Chondrocyte (in vitro differentiated cells): ENCODE data around the gene ACOX2. TPM values are rescaled to one million over a fixed set of nuclear protein-coding genes. Genes with fewer than 3 reads are reported as not detected.

Experiments used
- DNase-seq: peaks from one replicate; pipeline ENCODE4 v3.0.0; 2021; ENCODE audit warnings: mixed read lengths, low spot score
- H3K27ac Mint-ChIP-seq: one replicate; pipeline ENCODE4 v1.8.0; 2021; ENCODE audit warnings: mild to moderate bottlenecking, moderate library complexity, mixed read lengths; ENCODE audit not compliant: unreplicated experiment
- H3K27me3 Mint-ChIP-seq: 2 replicates; pipeline ENCODE4 v1.8.0; 2021; ENCODE audit warnings: low read depth, mixed read lengths
- H3K36me3 Mint-ChIP-seq: 2 replicates; pipeline ENCODE4 v1.8.0; 2021; ENCODE audit warnings: low read depth, mixed read lengths
- H3K4me1 Mint-ChIP-seq: 2 replicates; pipeline ENCODE4 v1.8.0; 2021; ENCODE audit warnings: low read depth, mild to moderate bottlenecking, mixed read lengths
- H3K4me3 Mint-ChIP-seq: one replicate; pipeline ENCODE4 v1.8.0; 2021; ENCODE audit warnings: mild to moderate bottlenecking, moderate library complexity, mixed read lengths; ENCODE audit not compliant: unreplicated experiment
- H3K9me3 Mint-ChIP-seq: 2 replicates; pipeline ENCODE4 v1.8.0; 2021; ENCODE audit warnings: low read depth, mixed read lengths
- total RNA-seq: library from RNA; stranded (reverse); gene quantifications from 3 replicates; pipeline ENCODE4 v1.2.1, GENCODE V29; 2021
- TF ChIP-seq, protein P1 (sequence below): fragments of 200-600 bp; sonication (generic); IDR thresholded peaks from 2 replicates; pipeline ENCODE4 v1.5.0; 2021; ENCODE audit warnings: antibody characterized with exemption, mild to moderate bottlenecking, moderate library complexity

ACOX2 gene
- total RNA-seq, 1 donor from 2014 or later = 0.57 TPM

GRCh38 chr3:58463181-58463941 lies 73.6 kb downstream of the ACOX2 start:
- Mint-ChIP-seq H3K36me3 (no peaks in the 10 kb centered on the region), H3K4me3 (no peak overlapping the region), H3K27ac (peak overlapping the region; percentile 32), H3K27me3 (no peaks in the 10 kb centered on the region), H3K4me1 (peaks cover 17% of the 10 kb centered on the region), H3K9me3 (no peaks in the 10 kb centered on the region)
- DNase-seq = no peak
- TF ChIP-seq, protein P1, sequence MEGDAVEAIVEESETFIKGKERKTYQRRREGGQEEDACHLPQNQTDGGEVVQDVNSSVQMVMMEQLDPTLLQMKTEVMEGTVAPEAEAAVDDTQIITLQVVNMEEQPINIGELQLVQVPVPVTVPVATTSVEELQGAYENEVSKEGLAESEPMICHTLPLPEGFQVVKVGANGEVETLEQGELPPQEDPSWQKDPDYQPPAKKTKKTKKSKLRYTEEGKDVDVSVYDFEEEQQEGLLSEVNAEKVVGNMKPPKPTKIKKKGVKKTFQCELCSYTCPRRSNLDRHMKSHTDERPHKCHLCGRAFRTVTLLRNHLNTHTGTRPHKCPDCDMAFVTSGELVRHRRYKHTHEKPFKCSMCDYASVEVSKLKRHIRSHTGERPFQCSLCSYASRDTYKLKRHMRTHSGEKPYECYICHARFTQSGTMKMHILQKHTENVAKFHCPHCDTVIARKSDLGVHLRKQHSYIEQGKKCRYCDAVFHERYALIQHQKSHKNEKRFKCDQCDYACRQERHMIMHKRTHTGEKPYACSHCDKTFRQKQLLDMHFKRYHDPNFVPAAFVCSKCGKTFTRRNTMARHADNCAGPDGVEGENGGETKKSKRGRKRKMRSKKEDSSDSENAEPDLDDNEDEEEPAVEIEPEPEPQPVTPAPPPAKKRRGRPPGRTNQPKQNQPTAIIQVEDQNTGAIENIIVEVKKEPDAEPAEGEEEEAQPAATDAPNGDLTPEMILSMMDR = peak; percentile 87

DNA sequence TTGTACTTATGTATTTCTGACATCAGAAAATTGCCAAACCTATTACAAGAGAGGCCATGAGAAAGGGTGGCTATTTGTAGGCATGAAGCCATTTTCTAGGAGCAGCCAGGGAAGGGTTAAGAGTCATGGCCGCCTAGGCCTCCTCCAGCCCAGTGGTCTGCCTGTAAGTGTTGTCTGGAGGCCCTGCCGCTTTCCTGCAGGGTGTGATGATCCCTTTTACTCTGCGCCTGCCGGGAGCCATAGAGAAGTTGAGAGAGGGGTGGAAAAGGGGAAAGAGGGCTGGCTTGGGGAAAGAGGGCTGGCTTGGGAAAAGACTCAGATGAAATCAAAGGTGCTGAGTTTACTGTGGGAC lies 74.2 kb downstream of the ACOX2 start:
- H3K27me3 Mint-ChIP-seq = no peaks in the 10 kb centered on the region
- no peaks in the 10 kb centered on the region for H3K36me3 Mint-ChIP-seq
- no peak overlapping the region for H3K4me3 Mint-ChIP-seq
- DNase-seq = no peak
- no peaks in the 10 kb centered on the region for H3K9me3 Mint-ChIP-seq
- peaks cover 17% of the 10 kb centered on the region for H3K4me1 Mint-ChIP-seq
- H3K27ac Mint-ChIP-seq = no peak overlapping the region
- TF ChIP-seq, protein P1 = no peak

GRCh38 chr3:58459160-58459559 lies 77.8 kb downstream of the ACOX2 start:
- TF ChIP-seq, protein P1 = no peak

More at GRCh38 chr3:58459160-58459559, 77.8 kb downstream of the ACOX2 start:
- Mint-ChIP-seq H3K27ac (no peak overlapping the region), H3K9me3 (peaks cover 18% of the 10 kb centered on the region), H3K4me1 (peaks cover 12% of the 10 kb centered on the region), H3K36me3 (peaks cover 12% of the 10 kb centered on the region), H3K4me3 (no peak overlapping the region), H3K27me3 (no peaks in the 10 kb centered on the region)
- DNase-seq = no peak

Other genes starting within 250 kb of the ACOX2 start
- 11.2 to 16.0 TPM (median 14.2 TPM) in 3 replicates for gene RPP14, start 230.9 kb downstream of the ACOX2 start, total RNA-seq
- 5.0 to 10.9 TPM (median 7.2 TPM) in 3 replicates for gene HTD2, start 230.7 kb downstream of the ACOX2 start, total RNA-seq
- 30.2 to 32.0 TPM (median 31.4 TPM) in 3 replicates for gene PXK, start 204.3 kb downstream of the ACOX2 start, total RNA-seq
- 80.5 to 97.7 TPM (median 84.7 TPM) in 3 replicates for gene PDHB, start 103.4 kb downstream of the ACOX2 start, total RNA-seq
- gene KCTD6, start 45.1 kb downstream of the ACOX2 start, total RNA-seq = 8.6 to 12.9 TPM (median 9.7 TPM) in 3 replicates
- gene FAM107A, start 40.2 kb upstream of the ACOX2 start, total RNA-seq = not detected in 3 replicates
- not detected in 3 replicates for gene FAM3D, start 129.6 kb upstream of the ACOX2 start, total RNA-seq